ENCODE data around the gene KPNA4.

DNA sequence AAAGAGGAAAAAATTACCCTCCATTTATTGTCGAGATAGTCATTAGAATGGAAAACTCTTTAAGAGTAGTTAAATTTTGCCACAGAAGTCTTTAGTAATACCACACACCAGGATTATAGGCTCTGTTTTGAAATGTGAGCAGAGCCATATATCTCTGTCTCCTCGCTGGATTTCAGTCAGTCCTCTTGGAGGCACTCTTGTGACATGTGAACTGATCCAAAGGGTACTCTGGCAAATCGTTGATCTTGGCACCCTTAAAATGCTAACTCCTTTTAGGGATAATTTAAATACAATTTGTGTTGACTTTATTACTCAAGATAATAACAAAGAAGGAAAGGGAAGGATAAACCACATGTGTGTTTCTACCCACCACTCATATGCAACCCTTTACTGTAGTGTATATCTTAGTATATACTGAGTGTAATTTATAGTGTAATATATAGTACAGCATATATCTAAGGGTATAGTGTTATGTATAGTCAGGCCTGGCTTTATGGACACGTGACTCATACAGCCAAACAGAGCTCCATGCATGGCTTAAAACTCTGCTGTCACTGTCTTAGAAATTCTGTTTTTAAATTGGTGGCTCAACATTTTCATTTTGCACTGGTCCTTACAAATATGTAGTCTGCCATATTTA, 12.3 kb upstream of the KPNA4 start:
- TF ChIP-seq EZH2phosphoT487 (IDR thresholded peaks at IDR 0.05; ENCODE audit: insufficient read depth, low read depth), result no peak
- no peak for TF ChIP-seq EZH2 (IDR thresholded peaks at IDR 0.05; ENCODE audit: insufficient read depth, poor library complexity, severe bottlenecking)

Data from GM23248 (cell line).